DOHH2 (cell line): ENCODE data around the gene CCRL2.

Source experiments
- CTCF ChIP-seq: fragments of 200-600 bp; sonication (generic); IDR thresholded peaks from one replicate; pipeline ENCODE4 v1.5.1; 2014; ENCODE audit warnings: antibody characterized with exemption, mild to moderate bottlenecking, low read depth, low read length; ENCODE audit not compliant: poor library complexity, severe bottlenecking
- EZH2phosphoT487 ChIP-seq: fragments of 200-600 bp; sonication (generic); IDR thresholded peaks from 2 replicates; pipeline ENCODE4 v1.6.1; 2017; ENCODE audit warnings: borderline replicate concordance, mild to moderate bottlenecking, antibody characterized with exemption, low read length, moderate library complexity, mixed read lengths

DNA sequence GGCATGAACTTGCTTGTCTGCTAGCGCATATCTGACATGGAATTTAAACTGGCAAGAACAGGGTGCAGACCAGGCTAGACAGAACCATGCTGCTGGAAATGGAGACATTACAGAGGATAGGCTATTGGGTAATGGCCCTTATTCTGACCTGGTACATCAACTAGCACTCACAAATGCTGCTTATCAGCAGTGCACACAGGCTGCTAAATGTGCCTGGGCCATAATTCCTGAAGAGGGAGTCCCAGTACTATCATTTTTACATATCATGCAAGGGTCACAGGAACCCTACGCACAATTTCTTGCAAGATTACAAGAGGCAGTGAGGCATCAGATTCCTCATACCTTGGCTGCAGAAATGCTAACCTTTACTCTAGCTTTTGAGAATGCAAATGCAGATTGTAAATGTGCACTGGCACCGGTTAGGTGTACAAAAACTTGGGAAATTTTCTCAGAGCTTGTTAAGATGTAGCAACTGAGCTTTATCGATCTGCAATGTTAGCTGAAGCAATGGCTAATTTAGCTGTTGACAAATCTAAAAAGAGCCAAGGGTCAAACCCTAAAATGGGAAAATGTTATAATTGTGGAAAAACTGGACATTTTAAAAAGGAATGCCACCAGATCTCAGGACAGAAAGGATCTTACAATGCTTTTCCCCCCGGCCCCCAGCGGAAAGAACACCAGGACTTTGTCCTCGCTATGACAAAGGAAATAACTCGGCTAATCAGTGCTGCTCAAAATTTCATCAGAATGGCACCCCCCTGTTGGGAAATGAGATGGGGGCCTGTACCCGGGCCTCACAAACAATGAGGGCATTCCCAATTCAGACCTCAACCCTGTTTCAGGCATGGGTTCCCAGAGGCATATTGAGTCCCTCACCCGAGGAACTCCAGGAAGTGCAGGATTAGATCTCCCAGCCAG lies 21.1 kb downstream of the CCRL2 start:
- TF ChIP-seq CTCF: no peak
- TF ChIP-seq EZH2phosphoT487: no peak
